Heart left ventricle (tissue), 13 donors: ENCODE measurements around the gene SPATC1L.

Experiments
- CTCF ChIP-seq, 12 donors: fragments of 200-600 bp; sonication (generic) in 4 of 12; IDR thresholded peaks; one replicate each; pipeline versions ENCODE4 v1.5.0 to v1.8.0; 2018 to 2022; ENCODE audit warnings: antibody characterized with exemption in 12 of 12, mild to moderate bottlenecking in 5 of 12
- POLR2A ChIP-seq, 2 donors: fragments of 450-650 bp; IDR thresholded peaks; one replicate each; pipeline ENCODE4 v1.6.1; 2017; ENCODE audit warnings: antibody characterized with exemption in 2 of 2, mild to moderate bottlenecking in 2 of 2, moderate library complexity in 2 of 2
- donor health status: ischemic (EF 13 %, LVEDD 7.1; RV severe dilation, severe dysfunction).
- donor health status: DM: no; HTN: yes; CAD: no.
- donor health status: DM: no; HTN: no; CAD: no.
- donor health status: ischemic (EF 25% LVEDD 6.9; RV normal size, moderate dysfunction).
- donor health status: ischemic (EF 25% LVEDD 5.7; RV mildly dilated, moderate dysfunction).
- donor health status: ischemic (EF 35%, LVEDD 5.7; RV mildly dilated, moderate dysfunction).
- donor health status: nonischemic (EF 11% LVEDD 7.7; RV severe dilation, severe dysfunction).
- donor health status: DM: yes; HTN: yes; CAD: no.
- donor health status: PGD.
- donor health status: ischemic (EF 29% LVEDD 5.4; RV normal size, mild dysfunction).
- donor health status: nonischemic (EF 23%, LVEDD 6.1; RV moderate dilation, normal function).

DNA sequence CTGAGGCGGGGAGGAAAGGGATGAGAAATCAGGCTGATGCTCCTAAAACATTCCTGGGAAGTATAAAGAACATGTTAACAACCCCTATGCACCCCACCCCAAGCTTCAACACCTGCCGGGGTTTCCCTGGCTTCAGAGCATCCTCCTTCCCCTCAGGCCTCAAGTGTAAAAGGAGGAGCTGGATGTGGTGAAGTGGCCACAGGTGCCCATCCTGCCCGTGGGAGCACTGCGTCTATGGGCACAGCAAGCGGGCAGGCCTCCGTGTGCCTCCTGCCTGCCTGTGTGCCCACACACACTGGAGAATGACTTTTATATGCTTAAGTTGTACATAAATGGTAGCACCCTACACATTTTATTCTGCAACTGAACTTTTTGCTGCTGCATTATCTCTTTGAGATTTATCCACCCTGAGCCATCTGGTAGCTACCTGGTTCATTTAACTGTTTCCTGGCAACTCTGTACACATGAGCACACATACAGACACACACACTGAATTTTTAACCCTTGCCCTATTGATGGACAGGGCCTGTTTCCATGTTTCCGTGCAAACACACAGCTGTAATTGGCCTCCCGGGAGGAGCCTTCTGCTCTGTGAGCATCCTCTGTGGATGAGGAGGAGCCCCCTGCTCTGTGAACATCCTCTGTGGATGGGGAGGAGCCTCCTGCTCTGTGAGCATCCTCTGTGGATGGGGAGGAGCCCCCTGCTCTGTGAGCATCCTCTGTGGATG is 15.4 kb downstream of the SPATC1L start:
- no peak for TF ChIP-seq CTCF (IDR thresholded peaks at IDR 0.05)
- no peak for TF ChIP-seq POLR2A (IDR thresholded peaks at IDR 0.05)
